K562 (cell line): Measurements from ENCODE around the gene NUDT22. TPM values are rescaled to one million over a fixed set of nuclear protein-coding genes. Genes with fewer than 3 reads are reported as not detected.
A peak's percentile ranks its signal among the peaks of the same experiment; 100 is the strongest.

Experiments used
- GATA2 ChIP-seq: sonication (generic); formaldehyde crosslinking; IDR thresholded peaks from 2 replicates; pipeline ENCODE4 v1.4.0; 2020; ENCODE audit warnings: mild to moderate bottlenecking, missing genetic modification reagents
- NEUROD1 ChIP-seq: fragments of 150-350 bp; IDR thresholded peaks from 2 replicates; pipeline ENCODE4 v1.6.1; 2014; ENCODE audit warnings: borderline replicate concordance, low read length, low read depth; ENCODE audit not compliant: partially characterized antibody
- NFIX ChIP-seq: fragments of 250-450 bp; sonication (Bioruptor Pico); IDR thresholded peaks from 2 replicates; pipeline ENCODE4 v1.4.0; 2020; ENCODE audit warnings: low read depth, mild to moderate bottlenecking, moderate library complexity
- polyA plus RNA-seq, 8 experiments: library from polyadenylated mRNA; depleted of rRNA in 4 of 8; stranded (reverse) in 5 of 8; unstranded in 3 of 8; fragments of >200 nt; fragmentation: Nextera tagmentation in 2 of 8; fragmentation: Illumina TruSeq in 1 of 8; extraction: Ambion mirVana in 2 of 8; extraction: Trizol in 1 of 8; gene quantifications; 2 replicates each; pipeline versions ENCODE4 v1.2.1 to v1.2.3, GENCODE V29; 2011 to 2014; ENCODE audit warnings: inconsistent platforms in 1 of 8, missing spikeins in 1 of 8
- total RNA-seq, 7 experiments: library from RNA; depleted of rRNA in 6 of 7; stranded (reverse); fragments of >200 nt in 6 of 7; fragmentation: Illumina TruSeq in 2 of 7; extraction: Trizol in 2 of 7; gene quantifications; 2 replicates each; pipeline versions ENCODE4 v1.2.1 to v1.2.3, GENCODE V29; 2011 to 2021; ENCODE audit warnings: low replicate concordance in 1 of 7
- TF ChIP-seq, protein P1 (sequence below): fragments of 450-650 bp; conservative IDR thresholded peaks from 2 replicates; pipeline ENCODE4 v1.6.1; 2016; ENCODE audit warnings: missing genetic modification characterization, low read depth, mild to moderate bottlenecking, missing compliant biosample characterization, moderate library complexity
- TF ChIP-seq, protein P2 (sequence below): sonication (generic); formaldehyde crosslinking; IDR thresholded peaks from 2 replicates; pipeline ENCODE4 v1.8.1; 2023; ENCODE audit warnings: missing genetic modification reagents, mild to moderate bottlenecking, borderline replicate concordance

Gene NUDT22
- total and polyA plus RNA-seq, 9 of the 15 experiments (the other 6 are each of a cell fraction or from before 2014, with no cell fraction given) = 6.3 to 92.6 (median 37.4) TPM

DNA sequence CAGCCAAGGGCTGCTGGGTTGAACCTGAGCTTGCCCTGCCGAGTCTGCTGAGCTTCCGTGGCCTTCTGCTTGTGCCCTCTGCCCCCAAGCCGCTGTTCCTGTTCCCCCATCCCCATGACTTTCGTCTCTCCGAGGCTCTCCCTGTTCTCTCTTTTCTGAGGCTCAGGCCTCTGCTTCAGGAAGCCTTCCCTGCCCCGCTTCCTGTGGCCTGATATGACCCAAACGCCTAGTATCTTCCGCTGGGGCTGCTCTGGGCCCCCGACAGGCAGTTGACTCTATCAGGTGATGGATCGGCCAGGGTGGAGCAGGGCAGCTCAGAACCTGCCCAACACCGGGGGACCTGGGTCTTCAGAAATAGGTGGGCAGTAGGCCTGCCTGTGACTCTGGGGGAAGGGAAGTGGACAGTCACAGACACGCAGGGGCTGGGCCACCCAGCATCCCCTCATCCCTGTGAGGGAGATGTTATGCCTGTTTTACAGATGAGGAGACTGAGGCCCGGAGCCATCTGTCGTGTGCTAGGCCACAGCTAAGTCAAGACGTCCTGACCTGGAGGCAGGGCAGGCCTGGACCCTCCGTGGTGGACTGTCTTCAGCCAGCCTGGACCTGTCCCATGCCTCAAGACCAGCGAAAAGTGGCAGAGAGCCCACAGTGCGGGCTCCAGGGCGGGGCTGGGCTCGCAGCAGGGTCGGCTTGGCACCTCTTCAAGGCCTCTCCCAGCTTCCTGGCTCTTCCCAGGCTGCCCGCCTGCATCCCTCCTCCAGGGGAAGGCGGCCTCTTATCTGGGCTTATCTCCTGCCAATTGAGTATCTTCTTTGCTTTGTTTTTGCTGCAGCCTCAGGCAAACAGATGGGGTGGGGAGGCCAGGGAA lies 42.2 kb downstream of the NUDT22 start (continued):
- TF ChIP-seq, protein P1, sequence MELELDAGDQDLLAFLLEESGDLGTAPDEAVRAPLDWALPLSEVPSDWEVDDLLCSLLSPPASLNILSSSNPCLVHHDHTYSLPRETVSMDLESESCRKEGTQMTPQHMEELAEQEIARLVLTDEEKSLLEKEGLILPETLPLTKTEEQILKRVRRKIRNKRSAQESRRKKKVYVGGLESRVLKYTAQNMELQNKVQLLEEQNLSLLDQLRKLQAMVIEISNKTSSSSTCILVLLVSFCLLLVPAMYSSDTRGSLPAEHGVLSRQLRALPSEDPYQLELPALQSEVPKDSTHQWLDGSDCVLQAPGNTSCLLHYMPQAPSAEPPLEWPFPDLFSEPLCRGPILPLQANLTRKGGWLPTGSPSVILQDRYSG (tag) = 0 out of 2 replicates have a peak, but pooled peaks have one; percentile 32
- TF ChIP-seq NEUROD1 (peak; percentile 28), NFIX (CRISPR knock-in tag) (no peak), GATA2 (peak; percentile 50; the same call in 1 of the 2 replicates)
- TF ChIP-seq, protein P2, sequence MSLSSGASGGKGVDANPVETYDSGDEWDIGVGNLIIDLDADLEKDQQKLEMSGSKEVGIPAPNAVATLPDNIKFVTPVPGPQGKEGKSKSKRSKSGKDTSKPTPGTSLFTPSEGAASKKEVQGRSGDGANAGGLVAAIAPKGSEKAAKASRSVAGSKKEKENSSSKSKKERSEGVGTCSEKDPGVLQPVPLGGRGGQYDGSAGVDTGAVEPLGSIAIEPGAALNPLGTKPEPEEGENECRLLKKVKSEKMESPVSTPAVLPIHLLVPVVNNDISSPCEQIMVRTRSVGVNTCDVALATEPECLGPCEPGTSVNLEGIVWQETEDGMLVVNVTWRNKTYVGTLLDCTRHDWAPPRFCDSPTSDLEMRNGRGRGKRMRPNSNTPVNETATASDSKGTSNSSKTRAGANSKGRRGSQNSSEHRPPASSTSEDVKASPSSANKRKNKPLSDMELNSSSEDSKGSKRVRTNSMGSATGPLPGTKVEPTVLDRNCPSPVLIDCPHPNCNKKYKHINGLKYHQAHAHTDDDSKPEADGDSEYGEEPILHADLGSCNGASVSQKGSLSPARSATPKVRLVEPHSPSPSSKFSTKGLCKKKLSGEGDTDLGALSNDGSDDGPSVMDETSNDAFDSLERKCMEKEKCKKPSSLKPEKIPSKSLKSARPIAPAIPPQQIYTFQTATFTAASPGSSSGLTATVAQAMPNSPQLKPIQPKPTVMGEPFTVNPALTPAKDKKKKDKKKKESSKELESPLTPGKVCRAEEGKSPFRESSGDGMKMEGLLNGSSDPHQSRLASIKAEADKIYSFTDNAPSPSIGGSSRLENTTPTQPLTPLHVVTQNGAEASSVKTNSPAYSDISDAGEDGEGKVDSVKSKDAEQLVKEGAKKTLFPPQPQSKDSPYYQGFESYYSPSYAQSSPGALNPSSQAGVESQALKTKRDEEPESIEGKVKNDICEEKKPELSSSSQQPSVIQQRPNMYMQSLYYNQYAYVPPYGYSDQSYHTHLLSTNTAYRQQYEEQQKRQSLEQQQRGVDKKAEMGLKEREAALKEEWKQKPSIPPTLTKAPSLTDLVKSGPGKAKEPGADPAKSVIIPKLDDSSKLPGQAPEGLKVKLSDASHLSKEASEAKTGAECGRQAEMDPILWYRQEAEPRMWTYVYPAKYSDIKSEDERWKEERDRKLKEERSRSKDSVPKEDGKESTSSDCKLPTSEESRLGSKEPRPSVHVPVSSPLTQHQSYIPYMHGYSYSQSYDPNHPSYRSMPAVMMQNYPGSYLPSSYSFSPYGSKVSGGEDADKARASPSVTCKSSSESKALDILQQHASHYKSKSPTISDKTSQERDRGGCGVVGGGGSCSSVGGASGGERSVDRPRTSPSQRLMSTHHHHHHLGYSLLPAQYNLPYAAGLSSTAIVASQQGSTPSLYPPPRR (CRISPR knock-in tag) = 0 out of 2 replicates have a peak, but pooled peaks have one; percentile 19
